Activated T-helper 1 cell treated with anti-CD3 and anti-CD28 coated beads, Interleukin-2, amount 50 U/mL, for 16 hours (primary cell): ENCODE measurements around the gene SLC66A2.
"Not testable (repeated sequence)": the region's sequence is repeated elsewhere in the genome, so short reads cannot be mapped to it uniquely, and the experiment has no call there.

ENCODE experiments used
- DNase-seq, 2 donors: peaks; one replicate each; pipeline ENCODE4 v3.0.0-alpha.2; 2020; ENCODE audit warnings: low read depth in 1 of 2, low spot score in 1 of 2

Gene SLC66A2

DNA sequence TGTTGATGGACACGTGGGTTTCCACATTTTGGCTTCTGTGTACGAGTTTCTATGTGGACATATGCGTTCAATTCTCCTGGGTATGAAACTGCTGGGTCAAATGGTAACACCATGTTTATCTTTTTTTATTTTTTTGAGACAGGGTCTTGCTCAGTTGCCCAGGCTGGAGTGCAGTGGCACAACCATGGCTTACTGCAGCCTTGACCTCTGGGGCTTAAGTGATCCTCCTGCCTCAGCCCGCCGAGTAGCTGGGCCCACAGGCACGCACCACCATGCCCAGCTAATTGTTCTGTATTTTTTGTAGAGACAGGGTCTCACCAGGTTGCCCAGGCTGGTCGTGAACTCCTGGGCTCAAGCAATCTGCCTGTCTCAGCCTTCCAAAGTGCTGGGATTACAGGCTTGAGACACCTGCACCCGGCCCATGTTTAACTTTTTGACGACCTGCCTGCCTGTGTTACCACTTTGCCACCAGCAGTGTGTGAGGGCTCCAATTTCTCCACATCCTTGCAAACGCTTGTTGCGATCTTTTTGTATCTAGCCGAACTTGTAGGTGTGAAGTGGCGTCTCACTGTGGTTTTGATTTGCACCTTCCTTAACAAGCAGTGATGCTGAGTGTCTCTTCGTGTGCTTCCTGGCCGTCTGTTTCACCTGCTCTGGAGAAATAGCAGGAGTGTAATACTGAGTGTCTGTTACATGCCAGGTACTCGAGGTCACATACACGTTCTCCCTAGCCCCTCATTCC lies 19.9 kb upstream of the SLC66A2 start:
- no peak for DNase-seq

DNA sequence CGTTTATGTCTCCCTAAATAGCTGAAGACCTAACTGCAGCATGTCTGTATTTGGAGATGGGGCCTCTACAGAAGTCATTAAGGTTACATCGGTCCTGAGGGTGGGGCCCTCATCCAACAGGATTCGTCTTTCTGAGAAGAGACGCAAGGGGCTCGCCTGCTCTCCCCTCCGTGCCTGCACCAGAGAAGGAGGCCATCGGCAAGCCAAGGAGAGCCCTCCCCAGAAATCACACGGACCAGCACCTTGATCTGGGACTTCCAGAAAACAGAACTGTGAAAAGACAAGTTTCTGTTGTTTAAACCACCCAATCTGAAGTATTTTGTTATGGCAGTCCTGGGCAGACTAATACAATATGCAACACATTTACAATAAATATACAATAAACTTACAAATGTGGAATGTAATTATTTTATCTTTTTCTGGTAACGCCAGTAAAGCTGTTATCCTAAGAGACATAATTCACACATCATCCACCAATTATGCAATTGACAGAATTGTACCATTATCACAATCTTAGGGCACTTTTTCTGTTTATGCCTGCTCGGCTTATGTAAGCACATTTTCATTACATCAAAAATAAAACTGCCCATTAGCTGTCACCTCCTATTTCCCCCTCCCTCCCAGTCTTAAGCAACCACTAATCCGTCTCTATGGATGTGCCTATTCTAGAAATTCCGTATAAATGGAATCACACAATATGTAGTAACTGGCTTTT lies 19.1 kb upstream of the SLC66A2 start:
- no peak for DNase-seq

DNA sequence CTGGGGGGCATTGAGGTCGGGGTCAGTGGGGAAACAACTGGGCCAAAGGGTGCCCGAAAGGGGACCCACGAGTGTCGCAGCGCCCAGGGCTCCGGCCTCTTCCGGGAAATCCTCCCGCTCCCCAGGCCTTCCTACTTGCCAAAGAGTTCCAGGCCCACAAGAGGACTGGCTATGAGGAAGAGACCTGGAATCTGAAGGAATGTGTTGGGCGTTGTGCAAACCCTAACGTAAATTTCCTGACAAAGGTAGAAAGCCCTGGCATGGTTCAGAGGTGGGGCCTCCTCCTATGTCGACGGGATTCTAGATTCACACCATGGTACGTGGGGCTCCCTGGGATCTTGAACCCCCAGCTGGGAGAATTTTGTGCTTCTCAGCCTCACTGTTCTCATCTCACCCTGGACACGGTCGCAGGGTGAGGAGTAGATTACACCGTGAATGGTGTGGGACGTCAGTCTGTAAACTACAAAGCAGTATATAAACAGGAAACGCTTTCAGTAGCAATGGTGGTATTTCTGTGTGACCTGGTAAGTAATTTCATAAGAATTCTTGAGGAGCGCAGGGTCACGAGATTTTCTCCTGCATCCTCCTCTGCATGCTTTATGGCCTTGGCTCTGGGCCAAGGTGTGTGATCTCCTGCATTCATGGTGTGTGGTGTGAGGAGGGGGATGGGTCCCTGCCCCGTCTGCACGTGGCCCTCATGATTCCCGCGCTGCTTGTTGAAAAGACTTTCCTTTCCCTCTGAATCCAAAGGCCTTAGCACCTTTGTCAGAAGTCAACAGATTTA lies 13.9 kb upstream of the SLC66A2 start:
- DNase-seq, result no peak

DNA sequence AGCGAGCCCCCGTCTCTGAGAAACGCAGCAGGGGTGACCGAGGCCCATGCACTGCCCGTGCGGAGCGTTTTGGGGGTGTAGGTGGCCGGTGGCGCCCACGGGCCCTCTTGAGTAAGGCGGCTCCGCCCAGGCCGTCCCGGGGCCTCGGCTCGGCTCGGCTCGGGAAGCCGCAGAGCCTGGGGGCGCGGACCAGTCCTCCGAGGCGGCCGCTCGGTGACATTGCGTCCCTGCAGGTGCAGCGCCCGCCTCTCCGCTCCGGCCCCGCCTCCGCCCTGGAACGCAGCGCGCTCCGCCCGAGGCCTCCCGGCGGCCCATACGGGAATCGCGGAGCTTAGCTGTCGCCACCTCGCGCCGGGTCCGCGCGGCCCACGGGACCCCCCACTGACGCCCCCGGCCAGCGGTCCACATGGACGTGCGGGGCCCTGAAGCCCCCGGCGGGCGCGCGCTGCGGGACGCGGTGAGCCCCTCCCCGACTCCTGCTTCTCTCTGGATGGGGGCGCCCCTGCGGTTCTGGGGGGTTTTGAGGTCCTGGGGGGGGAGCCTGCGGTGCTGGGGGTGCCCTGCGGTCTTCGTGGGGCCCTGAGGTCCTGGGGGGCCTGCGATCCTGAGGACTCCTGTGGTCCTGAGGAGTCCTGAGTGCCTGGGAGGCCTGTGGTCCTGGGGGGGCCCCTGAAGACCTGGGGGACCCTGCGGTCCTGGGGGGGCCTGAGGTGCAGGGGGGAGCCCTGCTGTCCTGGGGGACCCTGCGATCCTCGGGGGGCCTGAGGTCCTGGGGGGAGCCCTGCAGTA lies 13.1 kb upstream of the SLC66A2 start, which contains the start of gene HSBP1L1:
Gene HSBP1L1, plus strand, starts transcription at position 314 of the 789 bp plus-strand sequence. Its CDS starts 93 bp downstream, at position 407.
- DNase-seq, result peak; percentile 32 to 43

DNA sequence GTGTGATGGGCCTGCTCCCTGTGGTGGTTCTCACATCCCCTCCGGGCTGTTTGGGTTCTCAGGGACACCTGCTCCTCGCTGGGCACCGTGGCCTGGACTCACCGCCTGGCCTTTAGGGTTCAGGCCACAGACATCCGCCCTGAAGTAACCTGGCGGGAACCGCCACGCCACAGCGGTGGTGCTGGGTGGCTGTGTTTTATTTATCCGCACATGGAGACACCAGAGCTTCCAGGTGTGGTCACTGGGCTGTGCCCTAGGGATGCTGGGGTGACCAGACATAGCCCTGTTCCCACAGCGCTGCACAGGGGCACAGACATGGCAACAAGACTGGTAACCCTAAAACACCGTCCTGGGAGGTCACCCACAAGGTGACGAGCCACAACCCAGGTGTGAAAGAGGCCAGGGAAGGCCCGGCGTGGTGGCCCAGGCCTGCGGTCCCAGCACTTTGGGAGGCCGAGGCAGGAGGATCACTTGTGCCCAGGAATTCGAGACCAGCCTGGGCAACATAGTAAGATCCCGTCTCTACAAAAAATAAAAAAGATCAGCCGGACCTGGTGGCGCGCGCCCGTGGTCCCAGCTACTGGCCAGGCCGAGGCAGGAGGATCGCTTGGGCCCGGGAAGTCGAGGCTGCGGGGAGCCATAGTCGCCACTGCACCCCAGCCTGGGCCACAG lies 12.3 kb upstream of the SLC66A2 start:
- DNase-seq, result no peak

DNA sequence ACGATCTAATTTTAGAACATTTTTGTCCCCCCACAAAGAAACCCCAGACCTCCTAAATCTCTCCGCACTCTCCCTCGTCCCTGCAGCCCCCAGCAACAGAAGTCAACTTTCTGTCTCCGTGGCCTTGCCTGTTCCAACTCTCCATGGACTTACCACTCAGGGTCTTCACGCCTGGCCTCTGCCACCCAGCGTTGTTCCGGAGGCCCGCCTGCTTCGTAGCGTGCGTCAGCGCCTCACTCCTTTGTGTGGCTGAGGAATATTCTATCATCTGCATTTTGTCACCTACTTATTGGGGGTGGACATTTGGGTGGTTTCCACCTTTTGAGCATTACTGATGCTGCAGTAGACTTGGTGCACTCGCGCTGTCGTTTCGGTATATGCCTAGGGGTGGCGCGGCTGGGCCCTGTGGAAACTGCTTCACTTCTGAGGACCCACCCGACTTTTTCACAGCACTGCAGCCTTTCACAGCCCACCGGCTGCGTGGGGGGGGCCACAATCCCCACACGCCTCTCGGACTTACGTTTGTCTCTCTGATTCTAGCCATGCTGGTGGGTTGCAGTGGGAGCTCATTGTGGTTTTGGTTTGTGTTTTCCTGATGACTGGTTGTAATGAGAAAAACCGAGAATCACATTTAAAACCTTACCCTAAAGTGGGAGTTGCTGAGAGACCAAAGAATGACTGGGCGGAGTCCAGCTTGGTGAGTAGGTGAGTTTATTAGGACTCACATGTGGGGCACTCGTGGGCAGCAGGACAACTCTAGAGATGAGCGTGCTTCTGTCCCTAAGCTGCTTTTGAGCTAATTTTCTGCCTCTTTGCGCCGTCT lies 11.6 kb upstream of the SLC66A2 start:
- no peak for DNase-seq

DNA sequence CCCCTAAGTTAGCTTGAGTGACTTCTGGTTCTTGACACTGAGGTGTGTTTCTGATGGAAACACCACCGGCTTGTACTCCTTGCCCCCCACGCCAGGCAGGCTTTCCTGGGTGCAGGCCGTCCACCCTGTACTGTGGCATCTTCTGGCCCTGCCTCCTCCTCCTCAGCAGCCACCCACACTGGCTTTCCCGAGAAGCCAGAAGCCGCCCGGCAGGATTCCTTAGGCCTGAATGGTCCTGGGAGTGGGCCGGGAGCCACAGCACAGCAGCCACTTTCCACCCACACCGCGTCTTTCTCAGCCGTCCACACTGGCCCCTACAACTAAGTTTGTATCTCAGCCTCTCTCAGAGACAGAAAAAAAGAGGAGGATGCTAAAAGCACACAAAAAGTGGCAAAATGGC lies 10.9 kb upstream of the SLC66A2 start:
- no peak for DNase-seq

GRCh38 chr18:79961527-79962291 lies 10.3 kb upstream of the SLC66A2 start:
- no peak for DNase-seq

GRCh38 chr18:79960921-79961526 lies 9.6 kb upstream of the SLC66A2 start:
- no peak for DNase-seq

GRCh38 chr18:79960161-79960801 lies 8.8 kb upstream of the SLC66A2 start:
- not testable (repeated sequence) for DNase-seq

- DNase-seq, result no peak
These were observed 7.5 kb upstream of the SLC66A2 start for GRCh38 chr18:79958981-79959380.

DNA sequence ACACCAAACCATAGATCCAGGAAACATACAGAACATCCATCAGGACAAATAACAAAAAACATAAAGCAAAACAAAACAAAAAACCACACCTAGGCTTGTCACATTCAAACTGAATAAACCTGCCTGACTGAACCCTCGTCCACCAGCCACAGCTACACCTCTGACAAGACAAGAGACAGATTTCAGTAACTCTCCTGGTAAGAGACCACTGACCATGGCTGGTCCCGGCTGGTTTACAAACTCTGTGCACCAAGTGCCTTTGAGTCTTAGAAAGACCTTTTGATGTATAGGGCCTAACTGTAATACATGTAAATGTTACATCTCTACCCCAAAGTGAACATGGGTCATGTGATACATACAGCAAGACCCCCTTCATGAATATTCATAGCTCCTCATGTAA lies 4.8 kb upstream of the SLC66A2 start:
- DNase-seq, result no peak

DNA sequence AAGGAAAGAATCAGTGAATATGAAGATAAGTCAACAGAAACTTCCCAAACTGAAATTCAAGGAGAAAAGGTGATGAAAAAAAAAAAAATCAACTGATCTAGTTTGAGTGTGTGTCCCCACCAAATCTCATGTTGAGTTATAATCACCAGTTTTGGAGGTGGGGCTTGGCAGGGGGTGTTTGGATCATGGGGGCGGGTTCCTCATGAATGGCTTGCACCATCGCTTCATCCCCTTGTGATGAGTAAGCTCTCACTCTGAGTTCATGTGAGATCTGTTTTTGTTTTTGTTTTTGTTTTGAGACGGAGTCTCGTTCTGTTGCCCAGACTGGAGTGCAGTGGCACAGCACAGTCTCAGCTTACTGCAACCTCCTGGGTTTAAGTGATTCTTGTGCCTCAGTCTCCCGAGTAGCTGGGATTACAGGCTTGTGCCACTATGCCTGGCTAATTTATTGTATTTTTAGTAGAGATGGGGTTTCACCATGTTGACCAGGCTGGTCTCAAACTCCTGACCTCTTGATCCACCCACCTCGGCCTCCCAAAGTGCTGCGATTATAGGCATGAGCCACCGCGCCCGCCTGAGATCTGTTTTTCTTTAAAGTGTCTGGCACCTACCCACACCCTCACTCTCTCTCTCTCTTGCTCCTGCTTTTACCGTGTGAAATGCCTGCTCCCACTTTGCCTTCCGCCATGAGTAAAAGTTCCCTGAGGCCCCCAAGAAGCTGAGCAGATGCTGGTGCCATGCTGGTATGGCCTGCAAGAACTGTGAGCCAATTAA lies 4.0 kb upstream of the SLC66A2 start:
- no peak for DNase-seq

DNA sequence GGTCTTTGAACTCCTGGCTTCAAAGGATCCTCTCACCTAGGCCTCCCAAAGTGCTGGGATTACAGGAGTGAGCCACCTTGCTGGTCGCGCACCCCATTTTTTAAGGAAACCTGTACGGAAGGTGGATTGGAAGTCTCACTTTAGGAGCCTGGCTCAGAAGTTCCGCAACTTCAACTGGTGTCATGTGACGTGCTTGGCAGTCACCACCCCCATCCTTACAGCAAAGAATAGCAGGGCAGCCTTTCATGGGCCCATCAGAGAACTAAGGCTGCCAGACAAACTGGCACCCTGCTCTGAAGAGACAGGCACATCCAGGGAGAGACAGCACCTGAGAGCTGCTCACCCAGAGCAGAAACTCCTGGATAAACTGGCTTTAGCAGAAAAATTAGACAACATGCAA lies 3.3 kb upstream of the SLC66A2 start:
- DNase-seq, result no peak

DNA sequence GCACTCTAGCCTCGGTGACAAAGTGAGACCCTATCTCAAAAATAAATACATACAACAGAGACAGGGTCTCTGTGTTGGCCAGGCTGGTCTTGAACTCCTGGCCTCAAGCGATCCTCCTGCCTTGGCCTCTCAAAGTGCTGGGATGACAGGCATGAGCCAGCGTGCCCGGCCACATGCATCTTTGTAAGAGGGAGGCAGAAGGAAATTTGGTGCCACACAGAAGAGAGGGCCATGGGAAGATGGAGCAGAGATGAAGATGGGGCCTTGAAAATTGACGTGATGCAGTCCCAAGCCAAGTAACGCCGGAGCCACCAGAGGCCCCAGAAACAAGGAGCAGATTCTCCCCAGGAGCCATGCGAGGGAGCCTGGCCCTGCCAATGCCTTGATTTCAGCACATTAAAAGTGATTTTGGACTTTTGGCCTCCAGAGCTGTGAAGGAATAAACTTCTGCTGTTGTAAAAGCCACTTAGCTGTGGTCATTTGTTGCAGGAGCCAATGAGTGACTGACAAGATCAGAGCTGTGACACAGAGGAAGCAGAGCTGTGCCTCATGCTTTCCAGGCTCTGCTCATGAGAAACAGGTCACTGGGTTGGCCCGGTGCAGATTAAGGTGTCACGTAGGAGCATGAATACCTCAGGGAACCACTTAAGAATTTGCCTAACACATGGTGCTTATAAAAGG lies 2.7 kb upstream of the SLC66A2 start:
- no peak for DNase-seq

DNA sequence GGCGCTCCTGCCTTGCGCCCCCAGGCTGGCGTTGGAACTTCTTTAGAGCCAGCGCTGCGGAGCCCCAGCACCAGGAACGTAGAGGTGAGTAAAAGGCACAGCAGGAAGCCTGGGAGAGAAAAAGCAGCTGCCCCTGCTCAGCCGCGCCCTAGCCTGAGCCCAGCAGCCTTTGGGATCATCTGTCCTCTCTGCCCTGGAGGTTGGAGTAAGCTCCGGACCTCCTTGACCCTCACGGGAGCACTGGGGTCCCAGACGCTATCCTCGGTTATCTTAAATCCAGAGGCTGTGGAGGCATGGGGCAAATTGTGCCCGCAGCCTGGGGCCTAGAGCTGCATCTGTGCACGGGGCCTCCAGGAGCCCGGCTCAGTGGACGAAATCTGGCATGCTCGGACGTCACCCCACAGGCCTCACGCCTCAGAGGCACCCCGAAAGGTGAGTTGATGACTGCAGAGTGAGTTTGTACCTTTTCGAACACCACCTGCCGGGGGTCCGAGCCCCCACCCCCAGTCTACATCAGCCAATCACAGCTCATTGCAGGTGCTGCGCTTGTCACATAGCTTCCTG lies 1.6 kb upstream of the SLC66A2 start:
- no peak for DNase-seq
